HL-60/S4 treated with phorbol 12-myristate 13-acetate at 8.2 ng/mL for 4 days and 3 days (cell line): ENCODE data around the gene TGFBR3.

Experiments
- in situ Hi-C: fragments of 300-500 bp; cut with MboI; formaldehyde crosslinking; loops from 2 replicates; pipeline ENCODE4 v1.15.0; 2022; ENCODE audit warnings: low sequenced_read_pairs

TGFBR3 gene

GRCh38 chr1:91783423-91784170 lies 102.4 kb downstream of the TGFBR3 start:
- in situ Hi-C loops = no loop called here

GRCh38 chr1:91781901-91782622 lies 103.9 kb downstream of the TGFBR3 start:
- in situ Hi-C loops = no loop called here

- in situ Hi-C loops = no loop called here
Measured at GRCh38 chr1:91781371-91781825, 104.6 kb downstream of the TGFBR3 start.

- in situ Hi-C loops = no loop called here
Measured at GRCh38 chr1:91779548-91780021, 106.4 kb downstream of the TGFBR3 start.

GRCh38 chr1:91778964-91779363 lies 107.0 kb downstream of the TGFBR3 start:
- in situ Hi-C loops = no loop called here

GRCh38 chr1:91777630-91778300 lies 108.2 kb downstream of the TGFBR3 start:
- in situ Hi-C loops = no loop called here

GRCh38 chr1:91777196-91777595 lies 108.8 kb downstream of the TGFBR3 start:
- in situ Hi-C loops = no loop called here

GRCh38 chr1:91776068-91776794 lies 109.7 kb downstream of the TGFBR3 start:
- in situ Hi-C loops = no loop called here

GRCh38 chr1:91775227-91775626 lies 110.7 kb downstream of the TGFBR3 start:
- in situ Hi-C loops = no loop called here

- in situ Hi-C loops = no loop called here
Measured at GRCh38 chr1:91774520-91775203, 111.3 kb downstream of the TGFBR3 start.

GRCh38 chr1:91771717-91772116 lies 114.2 kb downstream of the TGFBR3 start:
- in situ Hi-C loops = no loop called here

- in situ Hi-C loops = no loop called here
Measured at GRCh38 chr1:91770667-91771268, 115.2 kb downstream of the TGFBR3 start.

- in situ Hi-C loops = no loop called here
Measured at GRCh38 chr1:91769742-91770141, 116.2 kb downstream of the TGFBR3 start.

- in situ Hi-C loops = no loop called here
Measured at GRCh38 chr1:91768786-91769725, 116.9 kb downstream of the TGFBR3 start.

- in situ Hi-C loops = no loop called here
Measured at GRCh38 chr1:91768120-91768519, 117.8 kb downstream of the TGFBR3 start.

GRCh38 chr1:91766883-91767282 lies 119.1 kb downstream of the TGFBR3 start:
- in situ Hi-C loops = no loop called here

GRCh38 chr1:91765880-91766443 lies 120.0 kb downstream of the TGFBR3 start:
- in situ Hi-C loops = no loop called here

GRCh38 chr1:91765293-91765692 lies 120.7 kb downstream of the TGFBR3 start:
- in situ Hi-C loops = no loop called here
